GM18511 (cell line): ENCODE measurements around the gene PTPN22.

ENCODE experiments used
- ATAC-seq: cut with Tn5 transposase; IDR thresholded peaks from one replicate; pipeline ENCODE4 v1.9.1; 2021; ENCODE audit warnings: mild to moderate bottlenecking, moderate library complexity; ENCODE audit not compliant: unreplicated experiment

The PTPN22 gene

DNA sequence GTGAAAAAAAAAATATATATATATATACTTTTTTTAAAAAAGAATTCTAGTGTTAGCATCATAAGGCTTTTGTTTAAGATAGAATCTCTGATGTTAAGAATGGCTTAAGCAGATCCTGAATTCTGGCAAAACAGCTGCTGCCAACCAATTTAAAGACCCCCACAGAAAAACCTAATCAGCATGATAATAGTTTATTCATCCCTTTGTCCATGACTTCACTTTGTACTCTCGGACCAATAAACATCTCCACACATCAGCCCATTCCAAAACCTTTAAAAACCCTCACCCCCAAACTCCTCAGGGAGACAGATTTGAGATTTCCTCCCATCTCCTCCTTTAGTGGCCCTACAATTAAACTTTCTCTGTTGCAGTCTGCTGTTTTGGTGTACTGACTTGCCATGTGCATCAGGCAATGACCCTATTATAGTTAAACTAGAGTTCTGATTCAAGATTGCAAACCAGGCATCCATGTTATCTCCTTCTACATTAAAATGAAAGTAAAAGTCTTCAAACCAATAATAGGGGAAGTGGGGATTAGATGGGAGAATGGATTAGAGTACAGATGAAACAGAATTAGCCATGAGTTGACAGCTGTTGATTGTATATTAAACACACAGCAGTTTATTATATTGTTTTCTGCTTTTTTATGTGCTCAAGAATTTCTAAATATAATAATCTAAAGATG lies 102.5 kb downstream of the PTPN22 start:
- no peak for ATAC-seq

DNA sequence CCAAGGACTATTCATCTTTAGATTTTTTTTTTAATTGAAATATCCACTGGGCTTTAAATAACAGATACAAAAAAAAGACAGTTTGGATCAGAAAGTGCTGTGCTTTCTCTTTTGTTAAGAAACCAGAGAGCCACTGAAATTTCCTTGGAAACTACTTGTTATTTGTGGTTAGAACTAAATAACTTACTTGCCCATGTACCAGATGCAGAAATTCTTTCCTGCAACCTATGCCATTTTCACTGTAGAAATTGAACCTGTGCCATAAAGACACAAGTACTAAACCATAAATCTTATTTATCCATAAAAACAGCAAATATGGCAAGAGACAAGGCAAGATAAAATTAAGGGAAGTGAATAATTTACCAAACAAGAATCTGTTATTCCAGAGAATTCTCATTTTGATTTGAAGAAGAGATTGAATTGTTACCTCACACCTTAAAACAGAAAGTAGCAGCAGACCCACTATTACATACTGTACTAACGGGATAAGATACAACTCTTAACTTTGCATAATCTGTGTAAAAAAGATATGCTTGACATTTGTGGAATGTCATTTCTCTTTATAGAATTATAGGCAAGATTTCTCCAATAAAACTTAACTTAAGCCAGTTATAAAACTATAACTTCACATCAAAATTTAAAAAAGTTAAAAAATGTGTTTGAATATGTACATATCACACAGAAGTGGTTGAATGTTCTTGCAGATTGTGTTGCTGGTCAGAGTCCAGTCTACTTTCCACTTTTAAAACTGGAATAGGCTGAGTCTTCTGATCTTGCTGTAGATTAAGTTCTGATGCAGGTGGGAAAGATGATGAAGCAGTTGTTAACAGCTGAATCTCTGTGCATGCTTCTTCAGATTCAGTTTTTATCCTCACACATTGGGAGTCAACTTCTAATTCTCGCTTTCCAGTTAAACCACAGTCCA lies 105.9 kb downstream of the PTPN22 start:
- ATAC-seq = no peak
